Esophagus muscularis mucosa (tissue), 3 donors: ENCODE data around the gene MMP15.

Source experiments
- POLR2A ChIP-seq: fragments of 450-650 bp; IDR thresholded peaks from one replicate; pipeline ENCODE4 v1.6.1; 2017; ENCODE audit warnings: antibody characterized with exemption, moderate library complexity, mild to moderate bottlenecking, low read depth
- POLR2AphosphoS5 ChIP-seq, 2 donors: sonication (generic); formaldehyde crosslinking; IDR thresholded peaks; one replicate each; pipeline ENCODE4 v1.6.1; 2017; ENCODE audit warnings: antibody characterized with exemption in 2 of 2
- TF ChIP-seq, protein P1 (sequence below), 3 experiments: fragments of 200-600 bp in 2 of 3; fragments of 450-650 bp in 1 of 3; sonication (generic) in 2 of 3; IDR thresholded peaks; one replicate each; pipeline ENCODE4 v1.5.1; 2017 to 2019; ENCODE audit warnings: antibody characterized with exemption in 3 of 3, mild to moderate bottlenecking in 2 of 3, moderate library complexity in 1 of 3

GRCh38 chr16:57982385-57982784, 43.2 kb upstream of the MMP15 start:
- TF ChIP-seq, protein P1, sequence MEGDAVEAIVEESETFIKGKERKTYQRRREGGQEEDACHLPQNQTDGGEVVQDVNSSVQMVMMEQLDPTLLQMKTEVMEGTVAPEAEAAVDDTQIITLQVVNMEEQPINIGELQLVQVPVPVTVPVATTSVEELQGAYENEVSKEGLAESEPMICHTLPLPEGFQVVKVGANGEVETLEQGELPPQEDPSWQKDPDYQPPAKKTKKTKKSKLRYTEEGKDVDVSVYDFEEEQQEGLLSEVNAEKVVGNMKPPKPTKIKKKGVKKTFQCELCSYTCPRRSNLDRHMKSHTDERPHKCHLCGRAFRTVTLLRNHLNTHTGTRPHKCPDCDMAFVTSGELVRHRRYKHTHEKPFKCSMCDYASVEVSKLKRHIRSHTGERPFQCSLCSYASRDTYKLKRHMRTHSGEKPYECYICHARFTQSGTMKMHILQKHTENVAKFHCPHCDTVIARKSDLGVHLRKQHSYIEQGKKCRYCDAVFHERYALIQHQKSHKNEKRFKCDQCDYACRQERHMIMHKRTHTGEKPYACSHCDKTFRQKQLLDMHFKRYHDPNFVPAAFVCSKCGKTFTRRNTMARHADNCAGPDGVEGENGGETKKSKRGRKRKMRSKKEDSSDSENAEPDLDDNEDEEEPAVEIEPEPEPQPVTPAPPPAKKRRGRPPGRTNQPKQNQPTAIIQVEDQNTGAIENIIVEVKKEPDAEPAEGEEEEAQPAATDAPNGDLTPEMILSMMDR (IDR thresholded peaks at IDR 0.05): no peak
- no peak for TF ChIP-seq POLR2AphosphoS5 (IDR thresholded peaks at IDR 0.05)
- TF ChIP-seq POLR2A: no peak
